IPS DF 6.9 (cell line): Measurements from ENCODE around the gene ST3GAL2.
"Not testable (repeated sequence)": the region's sequence is repeated elsewhere in the genome, so short reads cannot be mapped to it uniquely, and the experiment has no call there.

Experiments
- DNase-seq: peaks from one replicate; pipeline ENCODE4 v3.0.0-alpha.2; 2013; ENCODE audit warnings: low read depth, low spot score
- H3K27ac ChIP-seq: one replicate; pipeline ENCODE4 v1.5.1; 2013; ENCODE audit warnings: low read length, control low read depth
- H3K27me3 ChIP-seq: 2 replicates; pipeline ENCODE4 v1.6.1; 2013; ENCODE audit warnings: mild to moderate bottlenecking, low read length; ENCODE audit not compliant: control insufficient read depth, insufficient read depth
- H3K36me3 ChIP-seq: 2 replicates; pipeline ENCODE4 v1.6.1; 2013; ENCODE audit warnings: low read length; ENCODE audit not compliant: control insufficient read depth, insufficient read depth
- H3K4me1 ChIP-seq: 2 replicates; pipeline ENCODE4 v1.6.1; 2013; ENCODE audit warnings: low read length; ENCODE audit not compliant: control insufficient read depth, insufficient read depth
- H3K4me3 ChIP-seq: 2 replicates; pipeline ENCODE4 v1.5.1; 2013; ENCODE audit warnings: mild to moderate bottlenecking, low read length
- H3K9me3 ChIP-seq: 2 replicates; pipeline ENCODE4 v1.6.1; 2013; ENCODE audit warnings: low read length, inconsistent platforms; ENCODE audit not compliant: control insufficient read depth, insufficient read depth
- WGBS: extraction: QIAGEN DNeasy Blood & Tissue Kit; methylation state at CpG from one replicate; pipeline ENCODE4 v1.1.7; 2013; ENCODE audit warnings: mixed read lengths, missing lambda C conversion rate; ENCODE audit not compliant: insufficient read length, insufficient coverage; 5-methylcytosine and 5-hydroxymethylcytosine counted together

ST3GAL2 gene

GRCh38 chr16:70380919-70381603 is 57.8 kb downstream of the ST3GAL2 start:
- Histone ChIP-seq H3K4me1 (0 out of 2 replicates have a peak, but pooled peaks cover 1% of the 10 kb centered on the region), H3K9me3 (no peaks in the 10 kb centered on the region), H3K27ac (no peak overlapping the region), H3K4me3 (peak overlapping the region; percentile 79), H3K36me3 (no peaks in the 10 kb centered on the region; the same call in 1 of the 2 replicates), H3K27me3 (no peaks in the 10 kb centered on the region)
- WGBS = no CpG with 5 or more reads among the region's 52 CpGs
- peak; percentile 97 for DNase-seq

- WGBS = no CpG with 5 or more reads among the region's 31 CpGs
- Histone ChIP-seq H3K27ac (no peak overlapping the region), H3K9me3 (no peaks in the 10 kb centered on the region), H3K36me3 (no peaks in the 10 kb centered on the region; the same call in 1 of the 2 replicates), H3K27me3 (no peaks in the 10 kb centered on the region), H3K4me3 (peak overlapping the region; percentile 79), H3K4me1 (0 out of 2 replicates have a peak, but pooled peaks cover 1% of the 10 kb centered on the region)
- DNase-seq = no peak
Measured at GRCh38 chr16:70380248-70380918, 58.5 kb downstream of the ST3GAL2 start.

- 0 out of 2 replicates have a peak, but pooled peaks cover 1% of the 10 kb centered on the region for H3K4me1 ChIP-seq
- no peak overlapping the region for H3K4me3 ChIP-seq
- no CpG with 5 or more reads among the region's 13 CpGs for WGBS
- DNase-seq = no peak
- H3K36me3 ChIP-seq = no peaks in the 10 kb centered on the region; the same call in 1 of the 2 replicates
- no peak overlapping the region for H3K27ac ChIP-seq
- no peaks in the 10 kb centered on the region for H3K27me3 ChIP-seq
- no peaks in the 10 kb centered on the region for H3K9me3 ChIP-seq
Measured at GRCh38 chr16:70378869-70379493, 59.9 kb downstream of the ST3GAL2 start.

GRCh38 chr16:70377782-70378181 is 61.1 kb downstream of the ST3GAL2 start:
- Histone ChIP-seq H3K4me3 (no peak overlapping the region), H3K36me3 (peaks cover 5% of the 10 kb centered on the region; the same call in 1 of the 2 replicates), H3K4me1 (0 out of 2 replicates have a peak, but pooled peaks cover 1% of the 10 kb centered on the region), H3K27me3 (no peaks in the 10 kb centered on the region), H3K9me3 (no peaks in the 10 kb centered on the region), H3K27ac (no peak overlapping the region)
- DNase-seq = no peak
- WGBS = no CpG with 5 or more reads among the region's 2 CpGs

- Histone ChIP-seq H3K36me3 (peaks cover 13% of the 10 kb centered on the region; the same call in 1 of the 2 replicates), H3K27me3 (no peaks in the 10 kb centered on the region), H3K4me3 (no peak overlapping the region), H3K9me3 (no peaks in the 10 kb centered on the region), H3K27ac (no peak overlapping the region), H3K4me1 (0 out of 2 replicates have a peak, but pooled peaks cover 1% of the 10 kb centered on the region)
- DNase-seq = no peak
- no CpG with 5 or more reads among the region's 16 CpGs for WGBS
Measured at GRCh38 chr16:70375636-70376611, 63.0 kb downstream of the ST3GAL2 start.

- Histone ChIP-seq H3K27me3 (no peaks in the 10 kb centered on the region), H3K9me3 (no peaks in the 10 kb centered on the region), H3K4me1 (0 out of 2 replicates have a peak, but pooled peaks cover 1% of the 10 kb centered on the region), H3K4me3 (no peak overlapping the region), H3K36me3 (peaks cover 14% of the 10 kb centered on the region; the same call in 1 of the 2 replicates), H3K27ac (no peak overlapping the region)
- no CpG with 5 or more reads among the region's 8 CpGs for WGBS
- no peak for DNase-seq
Measured at GRCh38 chr16:70374213-70374612, 64.7 kb downstream of the ST3GAL2 start.

GRCh38 chr16:70372921-70373728 is 65.8 kb downstream of the ST3GAL2 start:
- no CpG with 5 or more reads among the region's 22 CpGs for WGBS
- no peak overlapping the region for H3K4me3 ChIP-seq
- no peak for DNase-seq
- H3K9me3 ChIP-seq = no peaks in the 10 kb centered on the region
- no peaks in the 10 kb centered on the region for H3K4me1 ChIP-seq
- H3K27me3 ChIP-seq = no peaks in the 10 kb centered on the region
- peaks cover 14% of the 10 kb centered on the region; the same call in 1 of the 2 replicates for H3K36me3 ChIP-seq
- H3K27ac ChIP-seq = no peak overlapping the region

- Histone ChIP-seq H3K27ac (no peak overlapping the region), H3K36me3 (peaks cover 21% of the 10 kb centered on the region), H3K4me1 (no peaks in the 10 kb centered on the region), H3K9me3 (no peaks in the 10 kb centered on the region), H3K27me3 (no peaks in the 10 kb centered on the region), H3K4me3 (no peak overlapping the region)
- no CpG with 5 or more reads among the region's 10 CpGs for WGBS
- no peak for DNase-seq
Measured at GRCh38 chr16:70370924-70371323, 68.0 kb downstream of the ST3GAL2 start.

- no CpG with 5 or more reads among the region's 10 CpGs for WGBS
- peaks cover 24% of the 10 kb centered on the region for H3K36me3 ChIP-seq
- not testable (repeated sequence) for H3K4me3 ChIP-seq, H3K4me1 ChIP-seq, DNase-seq, H3K9me3 ChIP-seq, H3K27me3 ChIP-seq, H3K27ac ChIP-seq
Measured at GRCh38 chr16:70370145-70370544, 68.8 kb downstream of the ST3GAL2 start.
